ENCODE data around the gene MYH10.
A peak's percentile ranks its signal among the peaks of the same experiment; 100 is the strongest.

Gene MYH10

GRCh38 chr17:8469964-8470363 lies 160.6 kb downstream of the MYH10 start:
- no peak for DNase-seq

GRCh38 chr17:8468980-8469379 lies 161.5 kb downstream of the MYH10 start:
- DNase-seq, result no peak

GRCh38 chr17:8468127-8468526 lies 162.4 kb downstream of the MYH10 start:
- DNase-seq, result peak; percentile 9

- peak; percentile 8 for DNase-seq
These were observed 163.0 kb downstream of the MYH10 start for GRCh38 chr17:8467527-8467926.

GRCh38 chr17:8466873-8467272 lies 163.7 kb downstream of the MYH10 start:
- peak; percentile 16 for DNase-seq

GRCh38 chr17:8466456-8466855 lies 164.1 kb downstream of the MYH10 start:
- no peak for DNase-seq

GRCh38 chr17:8465759-8466158 lies 164.8 kb downstream of the MYH10 start:
- no peak for DNase-seq

- DNase-seq, result no peak
These were observed 165.2 kb downstream of the MYH10 start for GRCh38 chr17:8465356-8465755.

GRCh38 chr17:8464941-8465340 lies 165.6 kb downstream of the MYH10 start:
- DNase-seq, result peak; percentile 10

- DNase-seq, result no peak
These were observed 167.4 kb downstream of the MYH10 start for GRCh38 chr17:8463099-8463498.

- DNase-seq, result peak; percentile 16
These were observed 168.0 kb downstream of the MYH10 start for GRCh38 chr17:8462564-8462963.

GRCh38 chr17:8459831-8460230 lies 170.7 kb downstream of the MYH10 start:
- no peak for DNase-seq

GRCh38 chr17:8459107-8459506 lies 171.4 kb downstream of the MYH10 start:
- DNase-seq, result no peak

- DNase-seq, result peak; percentile 20
These were observed 172.4 kb downstream of the MYH10 start for GRCh38 chr17:8458128-8458527.

GRCh38 chr17:8455665-8456209 lies 174.8 kb downstream of the MYH10 start:
- DNase-seq, result no peak

GRCh38 chr17:8453326-8453725 lies 177.2 kb downstream of the MYH10 start:
- DNase-seq, result no peak

- no peak for DNase-seq
These were observed 178.5 kb downstream of the MYH10 start for GRCh38 chr17:8451933-8452614.

GRCh38 chr17:8448310-8448709 lies 182.2 kb downstream of the MYH10 start:
- DNase-seq, result no peak

- DNase-seq, result no peak
These were observed 182.7 kb downstream of the MYH10 start for GRCh38 chr17:8447799-8448198.

GRCh38 chr17:8445536-8445935 lies 185.0 kb downstream of the MYH10 start:
- no peak for DNase-seq

- DNase-seq, result no peak
These were observed 186.0 kb downstream of the MYH10 start for GRCh38 chr17:8444494-8444893.

- DNase-seq, result no peak
These were observed 186.8 kb downstream of the MYH10 start for GRCh38 chr17:8443756-8444155.

- DNase-seq, result no peak
These were observed 188.2 kb downstream of the MYH10 start for GRCh38 chr17:8442310-8442709.

- DNase-seq, result no peak
These were observed 188.8 kb downstream of the MYH10 start for GRCh38 chr17:8441690-8442089.

- DNase-seq, result no peak
These were observed 190.8 kb downstream of the MYH10 start for GRCh38 chr17:8439681-8440080.

Measured in stimulated activated CD8-positive, alpha-beta memory T cell treated with anti-CD3 and anti-CD28 coated beads, Interleukin-4, amount 100 ng/mL, for 48 hours (primary cell).